COR-L47 (cell line): Measurements from ENCODE around the gene MREG.
"Not testable (repeated sequence)": the region's sequence is repeated elsewhere in the genome, so short reads cannot be mapped to it uniquely, and the experiment has no call there.

ENCODE experiments used
- DNase-seq: peaks from one replicate; lab custom pipeline; 2025; lab: John Stamatoyannopoulos, UW

Gene MREG

GRCh38 chr2:215958257-215958656 is 55.1 kb downstream of the MREG start:
- no peak for DNase-seq

- DNase-seq: not testable (repeated sequence)
Observed at GRCh38 chr2:215957354-215958122, 55.8 kb downstream of the MREG start.

- DNase-seq: no peak
Observed at GRCh38 chr2:215952860-215953637, 60.3 kb downstream of the MREG start.

- no peak for DNase-seq
Observed at GRCh38 chr2:215951558-215951957, 61.8 kb downstream of the MREG start.

- peak; percentile 55 for DNase-seq
Observed at GRCh38 chr2:215949991-215950404, 63.4 kb downstream of the MREG start.

GRCh38 chr2:215948051-215948450 is 65.3 kb downstream of the MREG start:
- DNase-seq: no peak

GRCh38 chr2:215946586-215946985 is 66.8 kb downstream of the MREG start:
- no peak for DNase-seq

- DNase-seq: no peak
Observed at GRCh38 chr2:215942194-215942593, 71.2 kb downstream of the MREG start.

- DNase-seq: no peak
Observed at GRCh38 chr2:215941726-215942125, 71.6 kb downstream of the MREG start.

- no peak for DNase-seq
Observed at GRCh38 chr2:215940645-215941184, 72.6 kb downstream of the MREG start.

GRCh38 chr2:215937190-215937589 is 76.2 kb downstream of the MREG start:
- no peak for DNase-seq

GRCh38 chr2:215933151-215933550 is 80.2 kb downstream of the MREG start:
- no peak for DNase-seq

GRCh38 chr2:215931256-215931903 is 82.0 kb downstream of the MREG start:
- peak; percentile 73 for DNase-seq

- no peak for DNase-seq
Observed at GRCh38 chr2:215930505-215931253, 82.7 kb downstream of the MREG start.

- no peak for DNase-seq
Observed at GRCh38 chr2:215929602-215930335, 83.6 kb downstream of the MREG start.

GRCh38 chr2:215928086-215928485 is 85.3 kb downstream of the MREG start:
- no peak for DNase-seq

- DNase-seq: not testable (repeated sequence)
Observed at GRCh38 chr2:215926992-215927391, 86.4 kb downstream of the MREG start.

GRCh38 chr2:215921895-215922294 is 91.5 kb downstream of the MREG start:
- DNase-seq: peak; percentile 16

- DNase-seq: peak; percentile 48
Observed at GRCh38 chr2:215920244-215921100, 92.9 kb downstream of the MREG start.

GRCh38 chr2:215919624-215920243 is 93.6 kb downstream of the MREG start:
- DNase-seq: no peak
